Stimulated activated CD8-positive, alpha-beta memory T cell treated with anti-CD3 and anti-CD28 coated beads, Interleukin-7, amount 100 ng/mL, for 24 hours (primary cell): Measurements from ENCODE around the gene CHRM1.
"Not testable (repeated sequence)": the region's sequence is repeated elsewhere in the genome, so short reads cannot be mapped to it uniquely, and the experiment has no call there.

Experiments used
- DNase-seq: peaks from one replicate; pipeline ENCODE4 v3.0.0-alpha.2; 2020; ENCODE audit warnings: low read depth

Gene CHRM1, protein sequence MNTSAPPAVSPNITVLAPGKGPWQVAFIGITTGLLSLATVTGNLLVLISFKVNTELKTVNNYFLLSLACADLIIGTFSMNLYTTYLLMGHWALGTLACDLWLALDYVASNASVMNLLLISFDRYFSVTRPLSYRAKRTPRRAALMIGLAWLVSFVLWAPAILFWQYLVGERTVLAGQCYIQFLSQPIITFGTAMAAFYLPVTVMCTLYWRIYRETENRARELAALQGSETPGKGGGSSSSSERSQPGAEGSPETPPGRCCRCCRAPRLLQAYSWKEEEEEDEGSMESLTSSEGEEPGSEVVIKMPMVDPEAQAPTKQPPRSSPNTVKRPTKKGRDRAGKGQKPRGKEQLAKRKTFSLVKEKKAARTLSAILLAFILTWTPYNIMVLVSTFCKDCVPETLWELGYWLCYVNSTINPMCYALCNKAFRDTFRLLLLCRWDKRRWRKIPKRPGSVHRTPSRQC

DNA sequence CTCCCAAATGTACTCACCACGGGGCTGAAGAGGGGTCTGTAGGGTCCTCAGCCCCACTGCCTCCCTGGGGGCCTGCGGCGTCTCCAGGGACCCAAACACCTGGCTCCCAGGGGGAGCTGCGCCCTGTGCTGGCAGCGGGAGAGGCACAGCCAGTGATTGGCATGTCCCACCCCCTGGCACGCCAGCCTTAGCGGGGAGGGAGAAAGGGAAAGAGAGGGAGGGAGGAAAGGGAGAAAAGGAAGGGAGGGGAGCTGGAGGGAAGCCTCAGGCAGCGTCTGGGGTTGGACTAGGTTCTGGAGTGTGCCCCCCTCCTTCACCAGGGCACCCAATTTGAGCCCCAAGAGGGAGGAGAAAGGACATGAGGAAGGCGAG, at the start of gene CHRM1:
Gene CHRM1, minus strand, starts transcription at position 163 of the 372 bp plus-strand sequence. CDS start 10,263 bp downstream, outside the sequence.
- no peak for DNase-seq

DNA sequence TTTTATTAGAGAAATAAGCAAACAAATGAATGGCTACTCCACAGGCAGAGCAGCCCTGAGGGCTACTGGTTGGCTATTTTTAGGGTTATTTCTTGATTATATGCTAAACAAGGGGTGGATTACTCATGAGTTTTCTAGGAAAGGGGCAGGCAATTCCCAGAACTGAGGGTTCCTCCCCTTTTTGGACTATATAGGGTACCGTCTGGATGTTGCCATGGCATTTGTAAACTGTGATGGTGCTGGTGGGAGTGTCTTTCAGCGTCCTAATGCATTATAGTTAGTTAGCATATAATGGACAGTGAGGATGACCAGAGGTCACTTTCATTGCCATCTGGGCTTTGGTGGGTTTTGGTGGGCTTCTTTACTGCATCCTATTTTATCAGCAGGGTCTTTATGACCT, 44.4 kb upstream of the CHRM1 start:
- DNase-seq = no peak

DNA sequence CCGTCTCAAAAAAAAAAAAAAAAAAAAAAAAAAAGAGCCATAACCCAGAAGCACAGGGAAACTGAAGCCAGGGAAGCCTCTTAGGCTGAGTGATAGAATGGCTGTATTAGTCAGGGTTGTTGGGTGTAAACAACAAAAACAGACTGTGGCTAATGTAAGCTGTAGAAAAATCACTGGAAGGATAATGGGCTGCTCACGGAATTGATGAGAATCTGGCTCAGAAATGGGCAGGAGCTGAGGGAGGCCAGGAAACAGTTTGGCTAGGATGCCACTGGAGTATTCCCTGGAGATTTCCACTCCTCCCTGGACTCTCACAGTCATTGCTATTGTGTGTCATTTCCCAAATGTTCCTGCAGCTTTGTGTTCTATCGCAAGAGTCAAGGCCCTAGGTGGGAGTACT, 41.2 kb upstream of the CHRM1 start:
- DNase-seq = no peak

DNA sequence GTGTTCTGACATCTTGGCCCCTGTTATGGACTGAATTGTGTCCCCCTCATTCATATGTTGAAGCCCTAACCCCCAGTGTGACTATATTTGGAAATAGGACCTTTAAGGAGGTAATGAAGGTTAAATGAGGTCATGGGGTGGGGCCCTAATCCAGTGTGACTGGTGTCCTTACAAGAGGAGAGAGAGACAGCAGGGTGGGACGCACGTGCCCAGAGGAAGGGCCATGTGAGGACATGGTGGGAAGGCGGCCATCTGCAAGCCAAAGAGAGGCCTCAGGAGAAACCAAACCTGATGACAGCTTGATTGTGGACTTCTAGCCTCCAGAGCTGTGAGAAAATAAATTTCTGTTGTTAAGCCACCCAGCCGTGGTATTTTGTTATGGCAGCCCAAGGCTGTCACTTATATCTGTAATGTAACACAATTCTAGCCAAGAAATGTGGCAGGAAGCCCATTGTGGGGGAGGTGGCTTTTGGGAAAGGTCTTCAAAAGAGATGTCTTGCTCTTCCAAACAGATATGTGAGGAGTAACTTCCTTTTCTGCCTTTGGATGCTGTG, 39.9 kb upstream of the CHRM1 start:
- DNase-seq = no peak

DNA sequence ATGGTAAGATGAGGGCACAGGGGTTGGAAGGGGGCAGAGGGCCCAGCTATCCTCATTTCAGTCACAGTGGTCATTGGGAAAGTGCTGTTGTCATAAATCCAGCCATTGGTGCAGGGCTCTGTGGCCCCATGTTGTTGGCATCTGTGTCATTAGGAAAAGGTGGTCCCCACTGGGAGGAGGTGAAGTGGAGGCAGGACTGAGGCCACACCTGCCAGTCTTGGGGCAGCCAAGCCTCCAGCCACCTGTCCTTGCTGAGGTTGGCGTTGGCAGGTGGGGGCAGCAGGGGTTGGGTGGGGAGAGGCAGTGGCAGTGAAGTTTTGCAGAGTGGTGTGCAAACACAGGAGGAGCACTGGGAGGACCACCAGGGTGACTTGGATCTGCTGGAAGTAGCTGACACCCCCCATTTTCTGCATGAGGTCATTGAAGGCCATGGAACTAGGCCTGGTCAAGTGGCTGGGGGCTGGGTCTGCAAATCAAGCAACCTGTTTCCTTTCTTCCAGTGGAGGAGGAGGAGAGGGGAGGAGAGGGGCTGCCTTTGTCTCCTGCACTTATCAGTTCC, 38.3 kb upstream of the CHRM1 start:
- DNase-seq = no peak

DNA sequence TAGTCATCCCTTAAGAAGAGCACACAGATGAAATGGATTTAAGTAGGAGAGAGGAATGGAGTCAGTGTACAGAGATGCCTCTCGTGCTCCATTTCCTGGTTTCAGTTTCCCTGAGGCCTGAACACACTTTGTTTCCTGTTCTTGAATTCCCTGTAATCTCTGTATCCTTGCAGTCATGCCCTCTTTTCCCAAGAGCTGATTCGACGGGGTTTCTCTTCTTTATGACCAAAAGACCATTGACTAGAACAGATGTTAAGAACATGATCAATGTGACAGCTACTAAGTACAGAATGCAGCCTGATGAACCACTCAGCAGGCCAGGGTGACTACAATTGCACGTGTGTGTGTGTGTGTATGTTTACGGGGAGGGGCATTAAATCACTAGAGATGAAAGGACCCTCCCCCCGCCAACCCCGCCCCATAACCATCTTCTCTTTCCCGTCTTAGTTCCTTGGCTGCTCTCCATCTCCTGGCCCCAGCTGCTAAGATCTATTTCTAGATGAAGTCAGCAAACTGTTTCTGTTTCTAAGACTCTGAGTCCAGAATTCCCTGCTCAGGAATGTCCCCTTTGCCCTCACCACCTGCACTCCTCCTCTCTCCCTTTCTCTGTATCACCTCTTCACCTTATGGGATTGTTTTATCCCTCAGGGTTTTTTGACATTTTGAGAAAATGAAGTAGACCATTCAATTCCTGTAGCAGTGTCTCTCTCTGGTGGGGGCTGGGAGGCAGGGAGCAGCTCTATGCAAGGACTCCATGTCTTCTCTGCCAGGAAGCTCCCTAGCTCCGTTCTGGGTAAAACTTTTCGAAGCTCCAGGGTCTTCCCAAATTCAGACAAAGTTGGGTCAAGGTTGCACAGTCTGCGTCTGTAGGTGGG, 37.6 kb upstream of the CHRM1 start:
- no peak for DNase-seq

DNA sequence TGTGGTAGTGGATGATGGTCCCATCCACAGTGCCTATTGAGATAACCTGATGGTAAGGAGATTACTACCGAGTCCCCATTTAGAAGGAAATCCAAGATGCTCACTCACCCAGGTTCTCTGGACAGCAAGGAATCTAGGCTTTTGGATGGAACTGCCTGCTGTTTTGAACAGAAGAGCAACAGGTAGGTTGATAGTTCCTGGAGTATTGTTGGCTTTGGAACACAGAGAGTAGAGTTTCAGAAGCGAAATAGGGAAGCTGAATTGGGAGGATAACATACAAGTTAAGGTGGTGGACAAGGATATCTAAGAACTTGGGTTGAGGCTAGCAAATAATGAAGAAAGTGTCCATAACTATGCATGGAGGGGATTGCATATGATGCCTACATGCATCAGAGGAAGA, 36.0 kb upstream of the CHRM1 start:
- DNase-seq = no peak

DNA sequence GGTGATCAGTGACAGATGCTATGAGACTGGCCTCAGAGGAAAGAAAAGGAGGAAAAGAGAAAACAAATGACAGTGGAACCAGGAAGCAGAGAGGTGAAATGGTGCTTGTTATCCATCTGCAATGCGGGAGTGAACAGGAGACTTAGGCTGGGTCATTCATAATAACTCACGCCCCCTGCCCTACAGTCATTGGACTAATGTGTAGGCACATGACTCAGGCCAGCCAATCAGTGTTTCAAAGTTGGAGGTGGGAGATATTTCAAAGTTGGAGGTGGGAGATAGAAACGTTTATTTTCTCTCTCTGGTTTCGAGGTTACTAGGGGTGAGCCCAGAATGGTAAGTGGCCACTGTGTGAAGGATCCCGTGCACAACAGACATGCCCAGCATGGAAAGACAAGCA, 33.3 kb upstream of the CHRM1 start:
- DNase-seq = no peak

DNA sequence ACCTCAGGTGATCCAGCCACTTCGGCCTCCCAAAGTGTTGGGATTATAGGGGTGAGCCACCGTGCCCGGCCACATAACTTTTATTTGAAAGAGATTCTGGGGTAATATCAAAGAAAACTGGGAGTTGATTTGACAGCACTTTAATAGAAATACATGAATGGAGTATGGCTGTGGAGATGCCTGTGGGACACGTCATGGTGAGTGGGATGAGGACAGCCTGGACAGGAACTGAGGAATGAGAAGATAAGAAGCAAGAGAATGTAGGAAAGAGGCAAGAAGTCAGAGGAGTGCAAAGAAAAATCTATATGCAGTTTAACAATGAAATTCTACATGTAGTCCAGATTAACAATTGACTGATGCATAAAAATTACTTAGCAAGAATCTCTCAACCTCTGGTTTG, 32.6 kb upstream of the CHRM1 start:
- no peak for DNase-seq

DNA sequence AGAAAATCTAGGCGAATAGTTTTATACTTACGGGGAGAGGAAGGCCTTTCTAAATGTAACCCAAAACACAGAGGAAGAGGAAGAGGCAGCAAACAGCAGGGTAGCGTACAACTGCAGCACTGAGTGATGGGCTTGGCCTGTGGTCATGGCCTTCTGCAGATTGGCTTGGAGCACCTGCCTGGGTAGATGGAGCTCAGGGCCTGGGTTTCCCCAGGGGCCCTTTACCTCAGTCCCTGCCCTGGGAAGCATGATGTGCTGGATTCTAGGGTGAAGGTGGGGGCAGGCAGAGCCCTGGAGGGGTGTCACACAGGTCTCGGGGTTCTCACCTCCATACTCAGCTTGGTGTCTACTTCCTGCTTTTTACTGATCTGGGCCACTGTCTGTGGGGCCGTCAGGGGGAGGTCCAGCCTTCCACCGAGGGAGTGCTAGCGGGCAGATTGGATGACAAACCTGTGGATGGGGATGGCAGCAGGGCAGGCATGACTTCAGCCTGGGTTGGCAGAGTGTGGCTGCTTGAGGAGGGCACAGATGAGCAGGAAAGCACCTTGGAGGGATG, 27.7 kb upstream of the CHRM1 start:
- no peak for DNase-seq

DNA sequence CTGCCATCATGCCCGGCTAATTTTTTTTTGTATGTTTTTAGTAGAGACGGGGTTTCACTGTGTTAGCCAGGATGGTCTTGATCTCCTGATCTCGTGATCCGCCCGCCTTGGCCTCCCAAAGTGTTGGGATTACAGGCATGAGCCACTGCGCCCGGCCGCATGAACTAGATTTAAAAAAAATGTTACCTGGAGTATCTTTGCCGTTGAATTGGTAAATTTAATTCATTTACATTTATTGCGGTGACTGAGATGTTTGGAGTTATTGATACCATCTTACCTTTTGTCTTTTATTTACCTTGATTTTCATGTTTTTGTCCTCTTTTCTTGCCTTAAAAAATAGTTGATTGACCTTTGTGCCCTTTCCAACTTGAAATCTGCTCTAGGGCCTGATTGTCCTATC, 24.4 kb upstream of the CHRM1 start:
- not testable (repeated sequence) for DNase-seq

DNA sequence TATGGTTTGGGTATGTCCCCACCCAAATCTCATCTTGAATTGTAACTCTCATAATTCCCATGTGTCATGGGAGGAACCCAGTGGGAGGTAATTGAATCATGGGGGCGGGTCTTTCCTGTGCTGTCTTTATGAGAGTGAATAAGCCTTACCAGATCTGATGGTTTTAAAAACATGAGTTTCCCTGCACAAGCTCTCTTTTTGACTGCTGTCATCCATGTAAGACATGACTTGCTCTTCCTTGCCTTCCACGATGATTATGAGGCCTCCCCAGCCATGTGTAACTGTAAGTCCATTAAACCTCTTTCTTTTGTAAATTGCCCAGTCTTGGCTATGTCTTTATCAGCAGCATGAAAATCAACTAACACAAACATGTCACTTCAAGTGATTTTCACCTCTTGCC, 16.4 kb upstream of the CHRM1 start:
- not testable (repeated sequence) for DNase-seq

DNA sequence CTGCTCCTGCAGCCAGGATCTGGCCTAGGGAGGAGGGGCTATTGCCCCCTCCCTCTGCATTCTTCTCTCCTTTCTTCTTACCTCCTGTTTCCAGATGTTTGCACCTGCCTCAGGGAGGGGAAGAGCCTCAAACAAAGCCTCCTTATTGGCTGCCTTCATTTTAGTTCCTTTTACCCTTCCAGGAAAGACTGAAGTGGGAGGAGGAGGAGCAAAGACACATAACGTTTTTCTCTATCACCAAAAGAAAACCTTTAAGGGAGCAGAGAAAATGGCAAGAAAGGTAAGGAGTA, 13.3 kb upstream of the CHRM1 start:
- no peak for DNase-seq

DNA sequence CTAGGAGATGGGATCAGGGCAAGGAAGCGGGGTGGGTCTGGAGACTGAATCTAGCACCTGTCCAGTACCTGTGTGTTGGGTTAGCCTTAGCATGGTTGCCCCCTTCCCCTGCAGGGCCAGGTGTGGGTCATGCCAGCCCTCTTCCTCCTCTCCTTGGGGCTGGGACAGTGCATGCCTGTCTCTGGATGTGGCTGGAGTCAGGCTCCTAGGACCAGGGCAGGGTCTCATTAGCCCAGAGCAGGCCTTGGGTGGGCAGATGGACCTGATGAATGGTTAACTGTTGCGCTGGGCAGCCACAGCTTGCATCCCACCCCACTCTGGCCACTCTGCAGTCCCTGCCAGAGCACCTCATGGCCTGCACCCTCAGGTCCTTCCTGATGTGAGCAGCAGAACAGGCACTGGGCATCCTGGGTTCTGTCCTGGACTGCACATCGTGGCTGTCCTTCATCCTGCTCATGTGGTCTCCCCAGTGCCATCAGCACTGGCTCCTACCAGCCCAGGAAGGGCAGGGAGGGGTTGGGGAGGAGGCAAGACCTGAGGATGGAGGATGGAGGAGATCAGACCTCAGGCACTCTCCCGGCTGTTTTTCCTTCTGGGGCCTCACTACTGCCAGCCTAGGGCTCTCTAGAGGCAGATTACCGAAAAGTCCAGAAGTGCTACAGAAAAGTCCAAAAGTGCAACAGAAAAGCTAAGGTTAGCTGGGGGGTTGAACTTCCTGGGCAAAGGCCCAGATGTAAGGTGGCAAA, 12.8 kb upstream of the CHRM1 start:
- DNase-seq = no peak

DNA sequence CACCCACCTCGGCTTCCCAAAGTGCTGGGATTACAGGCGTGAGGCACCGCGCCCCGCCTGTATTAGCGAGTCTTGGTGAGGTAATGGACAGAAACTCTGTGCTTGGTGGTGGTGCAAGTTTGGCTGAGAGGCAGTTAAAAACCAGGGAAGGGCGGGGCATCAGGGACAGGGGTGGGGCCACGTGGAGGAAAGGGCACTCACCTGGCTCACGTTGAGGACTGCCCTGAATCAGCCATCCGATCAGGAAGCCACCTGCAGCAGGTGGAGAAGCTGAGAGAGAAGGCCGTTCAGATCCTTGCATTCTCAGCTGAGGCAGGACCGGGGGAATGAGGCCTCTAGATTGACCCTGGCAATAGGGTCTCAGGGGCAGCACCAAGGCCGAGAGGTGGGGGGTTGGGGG, 12.1 kb upstream of the CHRM1 start:
- no peak for DNase-seq

DNA sequence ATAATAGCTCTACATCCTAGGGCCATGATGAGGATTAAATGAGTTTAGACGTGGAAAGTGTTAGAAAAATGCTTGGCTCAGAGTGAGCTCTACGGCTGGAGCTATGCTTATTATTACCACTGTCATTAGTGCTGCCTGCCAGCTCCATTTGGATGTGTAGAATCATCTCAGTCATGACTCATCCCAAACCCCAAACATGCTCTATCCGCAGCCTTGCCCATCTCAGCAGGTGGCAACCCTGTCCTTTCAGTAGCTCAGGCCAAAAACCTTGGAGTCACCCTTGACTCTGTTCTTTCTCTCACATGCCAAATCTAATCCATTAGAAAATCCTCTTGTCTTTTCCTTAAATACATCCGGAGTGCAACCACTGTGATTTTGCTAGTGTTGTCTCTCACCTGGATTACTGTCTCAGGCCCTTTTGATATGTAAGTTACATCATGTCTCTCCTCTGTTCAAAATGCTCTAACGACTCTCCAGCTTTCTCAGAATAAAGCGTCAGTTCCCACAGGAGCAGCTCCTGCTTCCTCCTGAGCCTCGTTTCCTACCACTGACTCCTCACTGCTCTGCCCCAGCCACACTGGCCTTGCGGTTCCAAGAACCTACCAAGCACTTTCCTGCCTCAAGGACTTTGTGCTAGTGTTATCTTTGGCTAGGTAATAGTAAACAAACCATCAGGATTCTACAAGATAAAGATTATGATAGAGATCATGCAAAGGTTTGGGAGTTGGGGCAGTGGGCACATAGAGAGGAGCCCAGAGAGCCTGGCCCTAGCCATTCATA, 10.5 kb upstream of the CHRM1 start:
- DNase-seq = no peak

DNA sequence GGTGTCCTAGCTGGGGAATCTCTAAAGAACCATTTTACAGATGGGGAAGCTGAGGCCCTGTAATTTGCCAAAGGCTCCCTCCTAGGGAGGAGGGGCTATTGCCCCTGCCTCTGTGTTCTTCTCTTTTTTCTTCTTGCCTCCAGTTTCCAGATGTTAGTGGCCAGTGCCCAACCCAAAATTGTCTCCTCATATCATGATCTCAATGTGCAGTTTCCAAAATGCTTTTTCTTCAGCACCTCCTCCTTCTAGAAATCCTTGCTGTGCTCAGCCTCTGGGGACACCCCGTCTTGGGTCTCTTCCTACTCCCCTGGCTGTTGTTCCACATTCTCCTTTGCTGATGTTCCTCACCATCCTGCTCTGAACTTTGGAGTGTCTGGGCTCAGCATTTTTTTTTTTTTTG, 9.5 kb upstream of the CHRM1 start:
- DNase-seq = no peak

DNA sequence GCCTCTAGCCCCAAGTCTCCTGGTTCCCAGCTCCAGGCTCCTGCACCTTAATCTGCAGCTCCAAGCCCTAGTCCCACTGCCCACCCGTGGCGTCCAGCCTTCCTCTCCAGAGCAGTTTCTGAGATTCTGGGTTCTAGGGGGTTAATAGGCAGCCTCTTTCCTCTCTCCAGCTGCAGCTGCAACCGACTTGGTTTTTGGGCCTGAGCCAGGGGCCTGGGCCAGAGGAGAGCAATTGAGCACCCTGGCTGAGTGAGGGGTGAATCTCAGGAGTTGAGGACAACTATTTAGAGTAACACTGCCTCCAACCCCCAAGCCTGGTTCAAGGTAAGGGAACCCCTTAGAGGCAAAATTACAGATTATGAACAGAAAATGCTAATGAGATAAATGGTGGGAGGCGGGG, 9.0 kb upstream of the CHRM1 start:
- no peak for DNase-seq

DNA sequence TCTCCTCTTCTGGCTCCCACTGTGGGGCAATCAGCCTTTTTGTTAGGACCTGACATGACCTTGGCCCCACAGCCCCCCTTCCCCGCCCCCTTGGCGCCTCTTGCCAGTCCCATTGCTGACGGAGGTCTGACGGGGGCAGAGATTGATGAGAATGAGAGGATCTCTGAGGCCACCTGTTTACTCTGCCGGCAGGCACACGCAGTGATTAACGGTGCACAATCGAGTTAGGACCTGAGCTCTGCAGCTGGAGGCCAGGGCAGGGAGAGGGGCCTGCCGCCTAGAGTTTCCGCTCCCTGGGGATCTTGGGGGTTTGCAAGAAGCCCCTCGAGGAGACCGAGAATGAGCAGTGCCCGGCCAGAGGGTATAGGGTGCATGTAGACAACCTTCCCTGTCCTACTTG, 6.8 kb upstream of the CHRM1 start:
- no peak for DNase-seq

DNA sequence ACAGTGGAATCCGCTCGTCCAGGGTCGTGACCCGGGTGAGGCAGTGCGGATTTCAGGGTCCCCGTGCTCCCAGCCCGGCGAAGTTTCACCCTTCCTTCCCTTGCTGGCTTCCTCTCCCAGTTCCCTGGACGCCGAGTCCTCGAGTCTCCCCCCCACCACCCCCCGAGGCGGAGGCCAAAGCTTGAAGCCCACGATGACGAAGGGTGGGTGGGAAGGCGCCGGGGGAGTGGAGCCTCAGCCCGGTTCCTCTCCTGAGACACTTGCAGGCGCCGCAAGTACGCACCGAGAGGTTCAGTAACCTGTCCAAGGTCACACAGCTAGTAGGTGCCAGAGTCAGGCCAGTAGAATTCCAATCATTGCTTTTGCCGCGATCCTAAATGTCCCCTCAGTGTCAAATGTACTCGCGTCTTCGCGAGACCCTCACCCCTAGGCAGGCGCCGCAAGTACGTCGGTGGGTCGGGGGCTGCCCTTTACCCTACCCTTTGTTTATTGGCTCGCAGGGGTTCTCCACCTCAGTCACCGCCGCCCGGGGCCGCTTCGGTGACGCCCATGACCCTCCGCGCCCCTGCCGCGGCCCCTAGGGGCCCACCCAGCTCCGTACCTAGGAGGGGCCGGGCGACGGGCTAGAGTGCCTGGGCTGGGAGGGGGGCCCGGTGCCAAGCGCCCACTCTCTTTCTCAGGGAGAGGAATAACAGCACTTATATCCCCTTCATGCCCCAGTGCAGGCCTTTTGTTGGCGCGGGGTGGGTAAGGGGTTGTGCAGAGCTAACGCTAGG, 5.7 kb upstream of the CHRM1 start:
- DNase-seq = no peak
